ENCODE results near the gene HBA1.
"Not testable (repeated sequence)": the region's sequence is repeated elsewhere in the genome, so short reads cannot be mapped to it uniquely, and the experiment has no call there.

Gene HBA1

DNA sequence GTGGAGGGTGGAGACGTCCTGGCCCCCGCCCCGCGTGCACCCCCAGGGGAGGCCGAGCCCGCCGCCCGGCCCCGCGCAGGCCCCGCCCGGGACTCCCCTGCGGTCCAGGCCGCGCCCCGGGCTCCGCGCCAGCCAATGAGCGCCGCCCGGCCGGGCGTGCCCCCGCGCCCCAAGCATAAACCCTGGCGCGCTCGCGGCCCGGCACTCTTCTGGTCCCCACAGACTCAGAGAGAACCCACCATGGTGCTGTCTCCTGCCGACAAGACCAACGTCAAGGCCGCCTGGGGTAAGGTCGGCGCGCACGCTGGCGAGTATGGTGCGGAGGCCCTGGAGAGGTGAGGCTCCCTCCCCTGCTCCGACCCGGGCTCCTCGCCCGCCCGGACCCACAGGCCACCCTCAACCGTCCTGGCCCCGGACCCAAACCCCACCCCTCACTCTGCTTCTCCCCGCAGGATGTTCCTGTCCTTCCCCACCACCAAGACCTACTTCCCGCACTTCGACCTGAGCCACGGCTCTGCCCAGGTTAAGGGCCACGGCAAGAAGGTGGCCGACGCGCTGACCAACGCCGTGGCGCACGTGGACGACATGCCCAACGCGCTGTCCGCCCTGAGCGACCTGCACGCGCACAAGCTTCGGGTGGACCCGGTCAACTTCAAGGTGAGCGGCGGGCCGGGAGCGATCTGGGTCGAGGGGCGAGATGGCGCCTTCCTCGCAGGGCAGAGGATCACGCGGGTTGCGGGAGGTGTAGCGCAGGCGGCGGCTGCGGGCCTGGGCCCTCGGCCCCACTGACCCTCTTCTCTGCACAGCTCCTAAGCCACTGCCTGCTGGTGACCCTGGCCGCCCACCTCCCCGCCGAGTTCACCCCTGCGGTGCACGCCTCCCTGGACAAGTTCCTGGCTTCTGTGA is at the start of gene HBA1:
Gene HBA1, plus strand, starts transcription at position 204 of the 906 bp plus-strand sequence. Its CDS starts 37 bp downstream, at position 241.
- not testable (repeated sequence) for DNase-seq

DNA sequence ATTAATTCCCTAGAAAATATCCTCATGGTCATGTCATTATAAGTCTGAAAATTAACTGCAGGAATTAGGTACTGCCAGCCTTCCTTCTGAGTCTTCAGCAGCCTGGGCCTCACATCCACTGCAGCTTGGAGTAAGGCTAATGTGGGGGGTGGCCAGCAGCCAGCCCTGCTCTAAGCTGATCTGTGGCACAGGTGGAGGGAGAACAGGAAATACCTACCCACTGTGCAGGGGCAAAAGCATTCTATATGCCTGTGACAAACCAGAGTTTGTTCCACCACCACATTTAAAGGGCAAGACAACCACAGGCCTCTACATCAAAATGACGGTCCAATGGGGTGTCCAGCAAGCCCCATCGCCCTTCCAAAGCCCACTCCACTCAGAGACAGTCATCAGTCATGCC is 47.4 kb upstream of the HBA1 start:
- no peak for DNase-seq

DNA sequence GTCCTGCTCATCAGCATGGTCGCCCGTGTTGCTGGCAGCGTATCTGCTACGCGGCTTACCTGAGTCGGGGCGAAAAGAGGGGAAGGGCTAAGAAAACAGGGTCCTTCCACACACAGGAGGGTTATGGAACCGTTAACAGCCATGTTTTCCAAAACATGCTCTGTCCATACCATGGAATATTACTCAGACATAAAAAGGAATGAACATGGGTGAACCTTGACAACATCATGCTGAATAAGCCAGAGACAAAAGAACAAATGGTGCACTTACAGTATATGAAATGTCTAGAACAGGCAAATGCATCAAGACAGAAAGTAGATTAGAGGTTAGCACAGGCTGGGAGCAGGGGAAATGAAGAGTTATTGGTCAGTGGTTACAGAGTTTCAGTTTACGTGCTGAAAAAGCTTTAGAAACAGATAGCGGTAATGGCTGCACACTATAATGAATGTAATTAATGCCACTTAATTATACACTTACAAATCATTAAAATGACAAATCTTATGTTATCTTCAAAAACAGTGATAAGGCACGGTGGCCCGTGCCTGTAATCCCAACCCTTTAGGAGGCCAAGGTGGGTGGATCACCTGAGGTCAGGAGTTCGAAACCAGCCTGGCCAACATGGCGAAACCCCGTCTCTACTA is 45.8 kb upstream of the HBA1 start:
- no peak for DNase-seq

DNA sequence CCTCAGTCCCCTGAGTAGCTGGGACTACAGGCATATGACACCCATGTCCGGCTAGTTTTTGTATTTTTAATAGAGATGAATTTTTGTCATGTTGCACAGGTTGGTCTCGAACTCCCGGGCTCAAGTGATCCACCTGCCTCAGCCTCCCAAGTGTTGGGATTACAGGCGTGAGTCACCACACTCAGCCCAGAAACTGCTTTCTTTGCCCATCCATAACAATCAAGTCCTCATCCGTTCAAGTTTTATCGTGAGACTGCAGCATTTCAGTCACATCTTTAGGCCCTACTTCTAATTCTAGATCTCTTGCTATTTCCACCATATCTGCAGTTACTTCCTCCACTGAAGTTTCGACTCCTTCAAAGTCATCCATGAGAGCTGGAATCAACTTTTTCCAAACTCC is 44.4 kb upstream of the HBA1 start:
- no peak for DNase-seq

DNA sequence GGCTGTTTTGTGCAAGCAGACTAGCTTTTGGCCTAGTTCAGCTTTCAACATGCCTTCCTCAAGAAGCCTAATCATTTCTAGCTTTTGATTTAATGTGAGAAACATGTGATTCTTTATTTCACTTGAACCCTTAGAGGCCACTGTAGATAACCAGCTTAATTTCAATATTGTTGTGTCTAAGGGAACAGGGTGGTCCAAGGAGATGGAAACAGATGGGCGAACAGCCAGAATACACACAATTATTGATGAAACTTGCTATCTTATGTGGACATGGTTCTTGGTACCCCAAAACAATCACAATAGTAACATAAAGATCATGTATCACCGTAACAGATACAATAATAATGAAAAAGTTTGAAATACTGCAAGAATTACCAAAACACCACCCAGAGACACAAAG is 42.8 kb upstream of the HBA1 start:
- DNase-seq, result no peak

DNA sequence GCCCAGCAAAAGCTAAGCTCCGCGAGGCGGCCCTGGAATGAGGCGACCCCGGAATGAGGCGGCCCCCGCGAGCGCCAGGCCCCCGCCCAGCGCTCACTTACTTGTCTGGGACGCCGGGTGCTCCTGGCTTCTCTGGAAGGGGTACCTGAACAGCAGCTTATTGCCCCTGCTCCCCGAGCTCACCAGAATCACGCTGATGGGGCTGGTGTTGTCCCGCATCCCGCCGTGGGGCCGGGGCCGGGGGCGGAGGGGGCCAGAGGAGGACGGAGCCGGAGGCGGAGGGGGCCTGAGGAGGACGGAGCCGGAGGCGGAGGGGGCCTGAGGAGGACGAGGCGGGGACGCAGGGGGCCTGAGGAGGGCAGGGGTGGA is 38.4 kb upstream of the HBA1 start:
- peak; percentile 7 for DNase-seq

DNA sequence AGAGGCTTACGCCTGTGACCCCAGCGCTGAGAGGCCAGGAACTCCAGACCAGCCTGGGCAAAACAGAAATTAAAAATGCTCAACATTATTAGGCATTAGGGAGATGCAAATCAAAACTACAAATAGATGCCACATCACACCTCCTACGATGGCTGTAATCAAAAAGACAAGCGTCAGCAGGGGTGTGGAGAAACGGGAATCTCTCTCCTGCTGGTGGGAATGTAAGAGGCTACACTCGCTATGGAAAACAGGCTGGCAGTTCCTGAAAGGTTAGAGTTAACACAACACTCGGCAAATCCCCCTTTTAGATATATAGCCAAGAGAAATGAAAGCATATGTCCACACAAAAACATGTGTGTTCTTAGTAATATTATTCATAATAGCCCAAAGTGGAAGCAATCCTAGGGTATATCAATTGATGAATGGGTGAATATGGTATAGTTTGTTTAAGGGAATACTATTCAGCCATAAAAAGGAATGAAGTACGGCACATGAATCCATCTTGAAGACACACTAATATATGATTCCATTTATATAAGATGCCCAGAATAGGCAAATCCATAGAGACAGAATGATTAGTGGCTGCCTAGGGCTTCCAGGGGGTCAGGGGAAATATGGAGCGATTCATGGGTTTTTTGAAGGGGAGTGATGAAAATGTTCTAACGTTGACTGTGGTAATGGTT is 36.2 kb upstream of the HBA1 start:
- DNase-seq, result no peak

DNA sequence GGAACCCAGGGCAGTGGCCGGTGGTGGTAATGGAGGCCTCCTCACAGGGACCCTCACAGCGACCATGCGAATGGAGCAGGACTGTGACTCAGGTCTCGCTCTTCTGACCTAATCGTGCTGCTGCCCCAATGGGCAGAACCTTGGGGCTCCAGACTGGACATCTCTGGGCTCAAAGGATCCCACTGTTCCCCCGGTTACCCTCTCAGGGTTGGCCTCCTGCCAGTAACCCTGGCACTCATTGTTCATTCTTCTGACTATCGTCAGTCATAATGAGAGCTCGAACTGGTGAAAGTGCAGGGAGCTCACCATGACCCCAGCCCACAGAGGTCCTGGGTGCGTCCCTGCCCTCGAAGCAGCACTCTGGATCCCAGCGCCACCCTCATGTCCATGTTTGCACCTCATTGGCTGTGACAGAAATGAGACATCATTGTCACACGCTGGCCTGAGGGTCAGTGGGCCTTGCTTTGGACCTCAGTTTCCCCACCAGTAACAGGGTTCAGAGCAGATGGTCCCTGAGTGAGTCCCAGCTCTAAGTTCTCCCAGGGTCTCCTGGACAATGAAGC is 34.0 kb upstream of the HBA1 start:
- no peak for DNase-seq

DNA sequence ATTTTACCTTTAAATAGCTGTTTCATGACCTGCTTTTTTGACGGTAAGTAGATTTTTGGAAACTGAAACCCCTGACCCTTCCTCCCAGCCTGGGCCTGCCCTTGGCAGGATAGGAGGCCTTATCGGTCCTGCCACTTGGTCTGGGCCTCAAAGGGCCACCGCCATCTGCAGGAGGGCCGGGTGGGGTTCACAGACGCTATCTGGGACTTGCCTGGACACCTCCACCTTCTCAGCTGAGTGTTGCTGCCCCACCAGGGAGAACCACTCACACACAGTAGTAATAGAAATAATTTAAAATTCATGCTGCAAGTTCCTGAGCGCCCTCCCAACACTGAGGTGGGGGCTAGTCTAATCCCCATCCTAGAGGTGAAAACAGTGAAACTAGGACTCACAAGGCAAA is 33.4 kb upstream of the HBA1 start:
- DNase-seq, result no peak

DNA sequence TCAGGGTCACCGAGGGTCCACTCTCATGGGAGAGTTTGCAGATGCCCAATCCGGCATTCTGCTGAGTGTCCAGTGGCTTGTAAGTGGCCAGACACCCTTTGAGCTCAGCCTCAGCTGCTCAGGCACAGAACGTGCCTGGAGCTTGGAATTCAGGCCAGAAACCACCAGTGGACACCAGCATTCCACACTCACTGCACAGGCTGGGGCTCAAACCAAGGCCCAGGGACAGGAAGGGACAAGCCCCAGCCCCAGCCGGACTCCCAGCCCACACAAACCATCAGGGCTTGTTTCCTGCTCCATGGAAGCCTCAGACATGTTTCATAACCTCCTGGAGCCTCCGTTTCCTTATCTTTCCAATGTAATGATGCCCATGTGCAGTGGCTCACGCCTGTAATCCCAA is 33.0 kb upstream of the HBA1 start:
- no peak for DNase-seq

DNA sequence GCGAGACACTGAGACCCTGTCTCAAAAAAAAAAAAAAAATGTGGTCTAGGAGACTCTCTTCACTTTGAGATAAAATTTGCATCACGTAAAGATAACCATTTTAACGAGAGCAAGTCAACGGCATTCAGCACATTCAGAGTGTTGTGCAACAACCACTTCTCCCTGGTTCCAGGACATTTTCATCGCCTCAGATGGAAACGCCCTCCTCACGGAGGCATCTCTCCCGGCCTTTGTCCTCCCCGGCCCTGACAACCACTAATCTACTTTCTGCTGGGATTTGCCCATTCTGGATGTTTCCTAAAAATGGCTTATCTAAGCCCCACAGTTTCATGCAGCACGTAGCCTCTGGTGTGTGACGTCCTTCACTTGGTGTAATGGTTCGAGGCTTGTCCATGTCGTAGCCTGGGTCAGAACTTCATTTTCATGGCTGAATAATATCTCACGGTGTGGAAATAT is 31.7 kb upstream of the HBA1 start:
- no peak for DNase-seq

DNA sequence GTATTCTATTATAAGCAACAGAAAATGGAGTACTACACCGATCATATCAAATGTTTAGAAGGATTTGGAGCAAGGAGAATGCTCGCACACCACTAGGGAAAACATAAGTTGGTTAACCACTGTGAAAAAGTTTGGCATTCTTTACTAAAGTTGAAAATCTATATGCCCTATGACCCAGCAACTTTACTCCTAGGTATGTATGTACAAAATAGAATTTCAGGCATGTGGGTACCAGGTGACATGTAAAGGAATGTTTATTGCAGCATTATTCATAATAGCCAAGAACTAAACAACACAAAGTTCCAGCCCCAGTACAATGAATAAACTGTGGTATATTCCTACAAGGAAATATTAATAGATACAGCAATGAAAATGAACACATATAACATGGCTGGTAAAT is 29.8 kb upstream of the HBA1 start:
- DNase-seq, result no peak

DNA sequence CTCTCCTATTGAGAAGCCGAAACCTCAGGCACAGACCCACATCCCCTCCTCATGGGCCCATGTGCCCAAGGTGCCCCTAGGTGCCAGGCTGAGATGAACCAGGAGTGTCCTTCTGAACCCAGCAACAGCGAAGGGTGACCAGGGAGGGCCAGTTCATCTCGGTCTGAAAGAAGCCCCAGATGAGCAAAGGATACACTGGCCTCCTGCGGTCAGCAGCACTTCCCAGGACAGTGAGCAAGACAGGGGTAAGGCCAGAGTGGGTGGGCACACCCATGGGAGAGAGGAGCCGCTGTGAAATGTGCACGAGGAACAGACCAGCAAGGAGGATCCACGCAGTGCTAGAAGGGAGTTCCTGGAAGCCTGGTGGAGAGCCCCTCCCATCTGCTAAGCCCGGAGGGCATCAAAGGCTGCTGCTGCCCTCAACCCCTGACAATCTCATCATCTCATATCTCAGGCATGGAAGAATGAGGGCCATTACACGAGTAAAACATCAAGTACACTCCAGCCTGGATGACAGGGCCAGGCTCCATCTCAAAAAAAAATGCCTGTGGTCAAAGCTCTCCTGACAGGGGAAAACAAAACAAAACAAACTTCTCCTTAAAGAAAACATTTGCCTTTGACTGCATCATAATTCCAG is 27.3 kb upstream of the HBA1 start:
- no peak for DNase-seq

DNA sequence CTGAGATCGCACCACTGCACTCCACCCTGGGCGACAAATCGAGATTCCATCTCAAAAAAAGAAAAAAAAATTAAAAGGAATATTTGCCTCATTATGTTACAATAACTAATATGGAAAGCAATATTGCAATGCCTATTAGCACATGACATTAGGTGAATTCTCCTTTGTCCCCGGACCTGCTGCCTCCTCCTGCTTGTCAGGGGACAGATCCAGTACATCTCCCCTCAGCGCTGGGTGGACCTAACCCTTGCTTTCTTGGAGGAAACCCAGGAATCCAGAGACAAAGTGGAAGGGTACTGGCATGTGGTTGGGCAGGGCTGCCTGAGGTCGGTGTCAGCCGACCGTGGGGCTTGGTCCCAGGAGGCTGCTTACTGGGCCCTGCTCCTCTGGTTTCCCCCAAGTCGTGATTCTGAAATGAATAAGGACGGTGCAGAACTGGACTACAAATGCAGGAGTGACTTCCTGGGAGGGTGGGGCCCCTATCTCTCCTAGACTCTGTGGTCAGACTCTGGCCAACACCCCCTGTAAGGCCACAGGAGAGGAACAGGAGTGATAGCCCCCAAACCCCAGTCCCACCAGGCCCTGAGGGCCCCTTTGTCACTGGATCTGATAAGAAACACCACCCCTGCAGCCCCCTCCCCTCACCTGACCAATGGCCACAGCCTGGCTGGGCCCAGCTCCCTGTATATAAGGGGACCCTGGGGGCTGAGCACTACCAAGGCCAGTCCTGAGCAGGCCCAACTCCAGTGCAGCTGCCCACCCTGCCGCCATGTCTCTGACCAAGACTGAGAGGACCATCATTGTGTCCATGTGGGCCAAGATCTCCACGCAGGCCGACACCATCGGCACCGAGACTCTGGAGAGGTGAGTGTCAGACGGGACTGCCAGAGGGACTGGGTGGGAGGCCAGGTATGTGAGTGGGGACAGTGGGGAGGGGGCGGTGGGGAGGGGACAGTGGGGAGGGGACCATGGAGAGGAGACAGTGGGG is 24.0 kb upstream of the HBA1 start, which contains the start of gene HBZ:
Gene HBZ, plus strand, starts transcription at position 504 of the 988 bp plus-strand sequence. Its CDS starts 266 bp downstream, at position 770.
- DNase-seq, result no peak

DNA sequence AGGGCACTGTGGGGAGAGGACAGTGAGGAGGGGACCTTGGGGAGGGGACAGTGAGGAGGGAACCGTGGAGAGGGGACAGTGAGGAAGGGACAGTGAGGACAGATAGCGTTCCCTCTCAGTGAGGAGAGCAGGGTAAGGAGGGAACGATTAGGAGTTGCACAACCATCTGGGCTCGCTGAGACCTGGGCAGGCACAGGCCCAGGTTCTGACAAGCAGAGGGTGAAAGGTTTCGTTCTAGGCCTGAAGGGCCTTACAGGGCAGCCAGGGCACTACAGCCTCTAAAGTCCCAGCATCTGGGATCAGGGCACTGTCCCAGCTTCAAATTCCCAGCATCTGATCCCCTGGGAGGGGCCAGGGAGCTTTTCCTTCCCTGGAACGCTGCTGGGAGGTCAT is 23.4 kb upstream of the HBA1 start:
- not testable (repeated sequence) for DNase-seq

DNA sequence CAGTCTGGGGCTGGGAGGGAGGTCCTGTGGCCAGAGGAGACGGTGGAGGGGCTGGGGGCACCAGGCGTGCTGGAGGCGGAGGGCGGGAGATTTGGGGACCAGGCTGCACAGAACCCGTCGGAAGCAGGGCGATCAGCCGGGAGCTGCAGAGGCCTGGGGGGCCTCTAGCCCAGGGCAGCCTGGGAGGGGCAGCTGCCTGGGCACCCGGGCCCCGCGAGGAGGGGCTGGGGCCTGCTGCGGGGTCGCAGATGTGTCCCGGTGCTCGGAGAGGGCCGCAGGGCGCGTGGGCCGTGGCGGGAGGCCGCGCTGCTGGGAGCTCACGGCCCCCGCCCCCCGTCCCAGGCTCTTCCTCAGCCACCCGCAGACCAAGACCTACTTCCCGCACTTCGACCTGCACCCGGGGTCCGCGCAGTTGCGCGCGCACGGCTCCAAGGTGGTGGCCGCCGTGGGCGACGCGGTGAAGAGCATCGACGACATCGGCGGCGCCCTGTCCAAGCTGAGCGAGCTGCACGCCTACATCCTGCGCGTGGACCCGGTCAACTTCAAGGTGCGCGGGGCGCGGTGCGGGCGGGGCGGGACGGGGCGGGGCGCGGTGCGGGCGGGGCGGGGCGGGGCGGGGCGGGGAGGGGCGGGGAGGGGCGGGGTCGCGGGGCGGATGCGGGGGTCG is 22.8 kb upstream of the HBA1 start:
- DNase-seq, result not testable (repeated sequence)

DNA sequence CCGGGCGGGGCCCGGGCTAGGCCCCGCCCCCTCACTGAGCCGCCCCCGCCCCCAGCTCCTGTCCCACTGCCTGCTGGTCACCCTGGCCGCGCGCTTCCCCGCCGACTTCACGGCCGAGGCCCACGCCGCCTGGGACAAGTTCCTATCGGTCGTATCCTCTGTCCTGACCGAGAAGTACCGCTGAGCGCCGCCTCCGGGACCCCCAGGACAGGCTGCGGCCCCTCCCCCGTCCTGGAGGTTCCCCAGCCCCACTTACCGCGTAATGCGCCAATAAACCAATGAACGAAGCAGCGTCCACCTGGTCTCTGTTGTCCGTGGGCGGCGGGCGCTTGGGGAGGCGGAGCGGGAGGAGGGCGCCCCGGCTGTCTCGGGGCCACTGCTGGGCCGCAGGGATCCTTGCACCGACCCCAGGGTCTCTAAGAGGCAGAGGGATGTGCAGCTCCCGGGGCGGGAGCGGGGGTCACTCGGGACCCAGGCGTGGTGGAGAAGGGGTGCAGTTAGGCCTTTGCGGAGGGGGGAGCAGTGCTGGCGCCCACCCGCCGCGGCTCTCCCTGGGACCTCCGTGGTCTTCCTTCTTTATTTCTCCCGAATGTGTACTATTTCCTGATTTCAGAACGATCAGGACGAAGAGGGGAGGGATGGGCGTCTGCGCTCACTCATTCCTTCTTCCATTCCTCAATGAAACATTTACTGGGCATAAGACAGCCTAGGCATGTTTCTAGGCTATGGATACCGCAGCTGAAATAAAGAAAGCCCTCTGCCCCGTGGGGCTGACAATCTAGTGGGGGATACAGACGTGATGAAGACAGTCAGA is 22.1 kb upstream of the HBA1 start:
- no peak for DNase-seq

DNA sequence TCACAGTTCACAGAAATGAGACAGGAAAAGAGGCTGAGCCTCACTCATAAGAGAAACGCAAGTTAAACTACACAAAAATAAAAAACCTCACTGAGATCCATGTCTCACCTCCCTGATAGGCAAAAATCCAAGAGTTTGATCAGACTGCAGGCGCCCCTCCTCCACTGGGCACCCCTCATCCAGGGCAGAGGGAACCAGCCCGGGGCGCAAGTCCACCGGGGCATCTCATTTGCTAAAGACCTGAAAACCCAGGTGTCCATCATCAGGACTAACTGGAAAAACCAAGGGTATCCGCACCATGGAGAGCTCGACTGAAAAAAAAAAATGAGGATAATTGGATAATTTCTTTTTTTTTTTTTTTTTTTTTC is 21.5 kb upstream of the HBA1 start:
- no peak for DNase-seq

DNA sequence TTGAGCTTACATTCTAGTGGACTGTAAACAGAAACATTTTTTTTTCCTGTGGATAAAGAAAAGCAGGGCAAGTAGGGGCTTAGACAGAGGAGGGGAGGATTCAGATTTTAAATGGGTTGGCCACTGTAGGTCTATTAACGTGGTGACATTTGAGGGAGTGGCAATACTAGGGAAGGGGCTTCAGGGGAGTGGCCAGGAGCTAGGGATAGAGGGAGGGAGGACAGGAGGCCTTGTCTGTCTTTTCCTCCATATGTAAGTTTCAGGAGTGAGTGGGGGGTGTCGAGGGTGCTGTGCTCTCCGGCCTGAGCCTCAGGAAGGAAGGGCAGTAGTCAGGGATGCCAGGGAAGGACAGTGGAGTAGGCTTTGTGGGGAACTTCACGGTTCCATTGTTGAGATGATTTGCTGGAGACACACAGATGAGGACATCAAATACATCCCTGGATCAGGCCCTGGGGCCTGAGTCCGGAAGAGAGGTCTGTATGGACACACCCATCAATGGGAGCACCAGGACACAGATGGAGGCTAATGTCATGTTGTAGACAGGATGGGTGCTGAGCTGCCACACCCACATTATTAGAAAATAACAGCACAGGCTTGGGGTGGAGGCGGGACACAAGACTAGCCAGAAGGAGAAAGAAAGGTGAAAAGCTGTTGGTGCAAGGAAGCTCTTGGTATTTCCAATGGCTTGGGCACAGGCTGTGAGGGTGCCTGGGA is 17.2 kb upstream of the HBA1 start:
- DNase-seq, result no peak
